Activated naive CD4-positive, alpha-beta T cell treated with anti-CD3 and anti-CD28 coated beads, Interleukin-2, amount 10 ng/mL, durations not matched to agents 7 days and 5 days (primary cell): Measurements from ENCODE around the gene TMPRSS6.
A peak's percentile ranks its signal among the peaks of the same experiment; 100 is the strongest.

Experiments
- CTCF ChIA-PET: fragments of 350-600 bp; sonication (Branson Sonifier 250); formaldehyde crosslinking; loops from one replicate; lab custom pipeline; 2021; ENCODE audit warnings: antibody characterized with exemption; lab: Charles Lee
- DNase-seq: peaks from one replicate; pipeline ENCODE4 v3.0.0-alpha.2; 2020
- H3K27ac Mint-ChIP-seq: one replicate; pipeline ENCODE4 v1.8.0; 2021; ENCODE audit warnings: mild to moderate bottlenecking, moderate library complexity, mixed read lengths
- H3K27me3 Mint-ChIP-seq: one replicate; pipeline ENCODE4 v1.8.0; 2021; ENCODE audit warnings: mild to moderate bottlenecking, mixed read lengths
- H3K36me3 Mint-ChIP-seq: one replicate; pipeline ENCODE4 v1.8.0; 2021; ENCODE audit warnings: mixed read lengths
- H3K4me1 Mint-ChIP-seq: one replicate; pipeline ENCODE4 v1.8.0; 2021; ENCODE audit warnings: mixed read lengths
- H3K4me3 Mint-ChIP-seq: one replicate; pipeline ENCODE4 v1.8.0; 2021; ENCODE audit warnings: mild to moderate bottlenecking, moderate library complexity, mixed read lengths
- H3K9me3 Mint-ChIP-seq: one replicate; pipeline ENCODE4 v1.8.0; 2021; ENCODE audit warnings: mixed read lengths

The TMPRSS6 gene

GRCh38 chr22:37135023-37135422 is 25.5 kb upstream of the TMPRSS6 start:
- DNase-seq = no peak
- Mint-ChIP-seq H3K9me3 (no peaks in the 10 kb centered on the region), H3K27ac (peak overlapping the region; percentile 7), H3K27me3 (no peaks in the 10 kb centered on the region), H3K4me1 (peaks cover 6% of the 10 kb centered on the region), H3K36me3 (peaks cover 74% of the 10 kb centered on the region), H3K4me3 (no peak overlapping the region)
- CTCF ChIA-PET = no interaction called here

DNA sequence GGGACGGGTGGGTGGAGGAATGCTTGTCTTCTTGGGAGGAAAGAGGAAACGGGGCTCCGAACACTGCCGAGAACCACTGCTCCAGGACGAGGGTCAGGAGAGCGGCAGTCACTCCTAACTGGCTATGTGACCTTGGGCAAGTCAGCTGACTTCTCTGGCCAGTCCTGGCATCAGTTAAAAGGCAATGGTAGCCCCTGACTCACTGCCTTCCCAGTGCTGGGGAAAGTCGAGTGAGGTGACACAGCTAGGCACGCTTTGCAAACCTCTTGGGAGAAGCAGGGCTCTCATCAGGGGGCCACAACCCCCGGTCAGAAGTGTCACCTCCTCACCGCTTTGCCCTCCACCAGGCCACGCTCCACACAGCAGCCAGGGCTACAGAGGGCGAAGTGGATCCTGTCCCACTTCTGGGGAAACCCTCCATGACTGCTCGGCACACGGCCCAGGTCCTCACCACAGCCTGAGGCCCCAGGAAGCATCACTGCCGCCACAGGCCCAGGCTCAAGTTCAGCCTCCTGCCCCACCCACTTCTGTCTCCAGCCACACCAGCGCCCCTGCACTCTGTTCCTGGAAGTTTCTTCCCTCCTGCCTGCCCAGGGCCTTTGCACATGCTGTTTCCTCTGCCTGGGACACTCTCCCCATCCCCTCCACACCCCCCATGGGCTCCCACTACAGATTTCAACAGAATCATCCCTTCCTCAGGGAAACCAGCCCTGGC is 23.9 kb upstream of the TMPRSS6 start:
- DNase-seq = no peak
- H3K27ac Mint-ChIP-seq = no peak overlapping the region
- CTCF ChIA-PET = interaction anchor here (2.0 kb wide), 1 partner anchor 66 kb away, joined by 5 read pairs; no protein-coding TSS in a partner anchor

GRCh38 chr22:37132773-37133172 is 23.3 kb upstream of the TMPRSS6 start:
- Mint-ChIP-seq H3K4me3 (no peak overlapping the region), H3K27me3 (no peaks in the 10 kb centered on the region), H3K9me3 (no peaks in the 10 kb centered on the region), H3K4me1 (peaks cover 7% of the 10 kb centered on the region), H3K36me3 (peaks cover 62% of the 10 kb centered on the region), H3K27ac (no peak overlapping the region)
- CTCF ChIA-PET = interaction anchor here (2.0 kb wide), 1 partner anchor 67 kb away, joined by 5 read pairs; no protein-coding TSS in a partner anchor
- no peak for DNase-seq

More for the DNA sequence above, 23.9 kb upstream of the TMPRSS6 start:
- no peaks in the 10 kb centered on the region for H3K27me3 Mint-ChIP-seq
- no peaks in the 10 kb centered on the region for H3K9me3 Mint-ChIP-seq
- no peak overlapping the region for H3K4me3 Mint-ChIP-seq
- H3K4me1 Mint-ChIP-seq = peaks cover 7% of the 10 kb centered on the region
- H3K36me3 Mint-ChIP-seq = peaks cover 67% of the 10 kb centered on the region

GRCh38 chr22:37129866-37130441 is 20.4 kb upstream of the TMPRSS6 start:
- no peaks in the 10 kb centered on the region for H3K27me3 Mint-ChIP-seq
- no peaks in the 10 kb centered on the region for H3K9me3 Mint-ChIP-seq
- no peak overlapping the region for H3K4me3 Mint-ChIP-seq
- no peak for DNase-seq
- peaks cover 17% of the 10 kb centered on the region for H3K4me1 Mint-ChIP-seq
- peaks cover 61% of the 10 kb centered on the region for H3K36me3 Mint-ChIP-seq
- peak overlapping the region; percentile 49 for H3K27ac Mint-ChIP-seq
- CTCF ChIA-PET = interaction anchor here (12.3 kb wide), 1 partner anchor 18 kb away, joined by 103 read pairs; the partner anchor contains the start of gene IL2RB

- peaks cover 29% of the 10 kb centered on the region for H3K4me1 Mint-ChIP-seq
- no peak overlapping the region for H3K4me3 Mint-ChIP-seq
- no peaks in the 10 kb centered on the region for H3K9me3 Mint-ChIP-seq
- CTCF ChIA-PET = interaction anchor here (12.3 kb wide), 1 partner anchor 20 kb away, joined by 103 read pairs; the partner anchor contains the start of gene IL2RB
- DNase-seq = no peak
- H3K27me3 Mint-ChIP-seq = no peaks in the 10 kb centered on the region
- no peak overlapping the region for H3K27ac Mint-ChIP-seq
- peaks cover 59% of the 10 kb centered on the region for H3K36me3 Mint-ChIP-seq
Measured at GRCh38 chr22:37128555-37129281, 19.2 kb upstream of the TMPRSS6 start.

DNA sequence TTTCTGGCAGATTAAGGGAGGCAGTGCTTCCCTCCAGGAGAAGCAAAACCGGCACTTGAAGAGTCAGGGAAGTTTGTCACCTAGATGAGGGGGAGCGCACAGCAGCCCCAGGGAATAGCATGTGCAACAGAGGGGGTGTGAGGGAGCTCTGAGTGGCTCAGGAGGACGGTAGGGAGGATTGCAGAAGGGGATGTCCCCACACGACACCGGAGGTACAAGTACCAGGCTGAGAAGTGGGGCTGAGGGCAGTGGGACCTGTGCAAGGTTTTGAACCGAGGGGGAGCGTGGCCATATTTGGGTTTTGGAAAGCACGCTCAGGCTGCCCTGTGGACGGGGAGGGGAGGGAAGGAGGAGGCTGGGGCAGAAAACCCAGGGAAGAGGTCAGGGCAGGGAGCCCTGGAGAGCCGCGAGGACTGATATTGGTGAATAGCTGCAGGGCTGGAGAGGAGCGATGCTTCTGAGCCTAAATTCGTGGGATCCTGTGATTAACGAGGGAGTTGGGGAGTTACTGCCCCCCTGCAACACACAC is 17.9 kb upstream of the TMPRSS6 start:
- no peak for DNase-seq
- Mint-ChIP-seq H3K4me3 (no peak overlapping the region), H3K27me3 (no peaks in the 10 kb centered on the region), H3K36me3 (peaks cover 51% of the 10 kb centered on the region), H3K9me3 (no peaks in the 10 kb centered on the region), H3K27ac (peak overlapping the region; percentile 71), H3K4me1 (peaks cover 42% of the 10 kb centered on the region)
- CTCF ChIA-PET = interaction anchor here (1.0 to 12.3 kb wide), 6 partner anchors 12 to 133 kb away, joined by 3 to 103 read pairs (median 4); partner anchors contain the start of gene IL2RB

DNA sequence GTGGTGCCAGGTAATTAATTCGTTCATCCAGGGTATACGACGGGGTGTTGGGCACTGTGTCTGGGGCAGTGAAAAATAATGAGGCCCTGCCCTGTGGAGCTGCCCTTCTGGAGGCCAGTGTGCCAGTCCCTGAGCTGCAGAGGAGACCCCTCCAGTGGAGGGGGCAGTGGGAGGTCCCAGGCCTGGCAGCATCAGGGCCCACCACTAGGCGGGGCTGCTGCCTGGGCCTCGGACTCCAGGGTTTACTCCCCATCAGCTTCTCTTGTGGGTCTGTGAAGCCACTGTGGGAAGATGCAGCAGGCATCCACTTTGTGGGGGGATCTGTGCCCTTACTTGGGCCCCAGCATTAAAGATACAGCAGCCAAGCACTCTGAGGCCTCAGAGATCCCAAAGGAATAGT is 17.4 kb upstream of the TMPRSS6 start:
- Mint-ChIP-seq H3K4me3 (no peak overlapping the region), H3K36me3 (peaks cover 46% of the 10 kb centered on the region), H3K4me1 (peaks cover 47% of the 10 kb centered on the region)

GRCh38 chr22:37126383-37126782 is 16.9 kb upstream of the TMPRSS6 start:
- Mint-ChIP-seq H3K9me3 (no peaks in the 10 kb centered on the region), H3K36me3 (peaks cover 44% of the 10 kb centered on the region), H3K27me3 (no peaks in the 10 kb centered on the region), H3K4me3 (no peak overlapping the region), H3K27ac (peak overlapping the region; percentile 71), H3K4me1 (peaks cover 52% of the 10 kb centered on the region)
- no peak for DNase-seq
- CTCF ChIA-PET = interaction anchor here (1.0 to 12.3 kb wide), 6 partner anchors 13 to 134 kb away, joined by 3 to 103 read pairs (median 5); partner anchors contain the start of gene IL2RB

More for the DNA sequence above, 17.4 kb upstream of the TMPRSS6 start:
- Mint-ChIP-seq H3K27me3 (no peaks in the 10 kb centered on the region), H3K27ac (peak overlapping the region; percentile 71), H3K9me3 (no peaks in the 10 kb centered on the region)
- DNase-seq = no peak
- CTCF ChIA-PET = interaction anchor here (1.0 to 12.3 kb wide), 7 partner anchors 13 to 134 kb away, joined by 3 to 103 read pairs (median 4); partner anchors contain the start of gene IL2RB

- no peaks in the 10 kb centered on the region for H3K9me3 Mint-ChIP-seq
- CTCF ChIA-PET = interaction anchor here (1.8 to 12.3 kb wide), 4 partner anchors 25 to 76 kb away, joined by 5 to 103 read pairs (median 22); partner anchors contain the start of gene IL2RB
- no peak for DNase-seq
- H3K4me3 Mint-ChIP-seq = no peak overlapping the region
- peaks cover 39% of the 10 kb centered on the region for H3K36me3 Mint-ChIP-seq
- H3K27ac Mint-ChIP-seq = peak overlapping the region; percentile 98
- no peaks in the 10 kb centered on the region for H3K27me3 Mint-ChIP-seq
- H3K4me1 Mint-ChIP-seq = peaks cover 75% of the 10 kb centered on the region
Measured at GRCh38 chr22:37123649-37124048, 14.1 kb upstream of the TMPRSS6 start.

- Mint-ChIP-seq H3K27me3 (no peaks in the 10 kb centered on the region), H3K9me3 (no peaks in the 10 kb centered on the region), H3K27ac (peak overlapping the region; percentile 98), H3K36me3 (peaks cover 44% of the 10 kb centered on the region), H3K4me3 (peak overlapping the region; percentile 63), H3K4me1 (peaks cover 84% of the 10 kb centered on the region)
- no peak for DNase-seq
- CTCF ChIA-PET = interaction anchor here (0.6 to 12.3 kb wide), 17 partner anchors 9 to 439 kb away, joined by 3 to 103 read pairs (median 5); partner anchors contain the start of gene IL2RB
Measured at GRCh38 chr22:37122598-37123180, 13.2 kb upstream of the TMPRSS6 start.

GRCh38 chr22:37121887-37122591 is 12.5 kb upstream of the TMPRSS6 start:
- Mint-ChIP-seq H3K4me3 (peak overlapping the region; percentile 63), H3K27ac (peak overlapping the region; percentile 98), H3K36me3 (peaks cover 43% of the 10 kb centered on the region), H3K9me3 (no peaks in the 10 kb centered on the region), H3K27me3 (no peaks in the 10 kb centered on the region), H3K4me1 (peaks cover 88% of the 10 kb centered on the region)
- DNase-seq = peak; percentile 96
- CTCF ChIA-PET = interaction anchor here (0.5 to 12.3 kb wide), 16 partner anchors 8 to 440 kb away, joined by 3 to 103 read pairs (median 4); partner anchors contain the start of gene IL2RB

DNA sequence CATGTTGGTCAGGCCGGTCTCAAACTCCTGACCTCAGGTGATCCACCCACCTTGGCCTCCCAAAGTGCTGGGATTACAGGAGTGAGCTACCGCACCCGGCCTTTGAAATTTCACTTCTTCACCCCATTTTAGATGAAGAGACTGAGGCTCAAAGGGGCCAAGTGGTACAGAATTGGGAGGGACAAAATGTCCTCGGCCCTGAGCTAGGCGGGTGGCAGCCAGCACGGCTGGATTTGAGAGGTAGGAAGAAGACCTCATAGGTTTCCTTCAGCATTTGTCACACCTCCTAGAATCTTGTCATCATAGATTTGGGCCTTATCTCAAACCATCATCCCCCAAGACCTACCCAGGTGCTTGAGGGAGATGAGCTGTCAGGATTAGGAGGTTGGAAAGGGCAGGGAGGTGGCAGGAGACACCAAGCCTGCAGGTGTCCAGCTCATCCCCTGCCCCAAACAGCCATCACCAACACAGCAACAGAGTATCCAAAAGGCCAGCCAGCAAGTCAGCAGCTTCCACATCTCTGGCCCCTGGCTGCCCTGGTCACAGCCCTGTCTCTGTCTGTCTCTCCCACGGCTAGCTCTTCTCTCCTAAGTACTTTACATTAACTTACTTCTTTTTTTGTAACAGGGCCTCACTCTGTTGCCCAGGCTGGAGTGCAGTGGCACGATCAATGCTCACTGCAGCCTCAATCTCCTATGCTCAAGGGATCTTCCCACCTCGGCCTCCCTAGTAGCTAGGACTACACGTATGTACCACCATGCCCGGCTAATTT is 11.2 kb upstream of the TMPRSS6 start:
- Mint-ChIP-seq H3K36me3 (peaks cover 36% of the 10 kb centered on the region), H3K27me3 (no peaks in the 10 kb centered on the region), H3K9me3 (no peaks in the 10 kb centered on the region), H3K4me1 (peaks cover 91% of the 10 kb centered on the region), H3K4me3 (peak overlapping the region; percentile 37), H3K27ac (peak overlapping the region; percentile 98)
- CTCF ChIA-PET = interaction anchor here (5.2 to 12.3 kb wide), 2 partner anchors 28 to 42 kb away, joined by 38 to 103 read pairs; partner anchors contain the start of gene IL2RB
- no peak for DNase-seq
